Stimulated activated CD8-positive, alpha-beta memory T cell treated with anti-CD3 and anti-CD28 coated beads, Interleukin-4, amount 100 ng/mL, for 48 hours (primary cell): Measurements from ENCODE around the gene IL20.
"Not testable (repeated sequence)": the region's sequence is repeated elsewhere in the genome, so short reads cannot be mapped to it uniquely, and the experiment has no call there.

Source experiments
- DNase-seq: peaks from one replicate; pipeline ENCODE4 v3.0.0-alpha.2; 2020

The IL20 gene

DNA sequence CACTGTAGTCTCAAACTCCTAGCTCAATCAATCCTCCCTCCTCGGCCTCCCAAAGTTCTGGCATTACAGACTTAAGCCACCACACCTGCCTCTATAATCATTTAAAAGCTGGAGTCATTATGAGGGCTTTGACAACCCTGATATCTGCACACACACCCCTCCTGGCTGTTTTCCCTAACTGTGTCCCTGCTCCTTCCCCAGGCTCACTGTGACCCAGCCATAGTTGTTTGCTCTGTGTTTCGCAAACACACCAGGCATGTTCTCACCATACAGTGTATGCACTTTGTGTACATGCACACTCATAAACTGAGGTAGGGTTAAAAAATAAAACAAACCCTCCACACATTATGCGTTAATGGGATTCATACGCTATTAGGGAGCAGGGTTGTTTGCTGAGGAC, 21.8 kb upstream of the IL20 start:
- no peak for DNase-seq

DNA sequence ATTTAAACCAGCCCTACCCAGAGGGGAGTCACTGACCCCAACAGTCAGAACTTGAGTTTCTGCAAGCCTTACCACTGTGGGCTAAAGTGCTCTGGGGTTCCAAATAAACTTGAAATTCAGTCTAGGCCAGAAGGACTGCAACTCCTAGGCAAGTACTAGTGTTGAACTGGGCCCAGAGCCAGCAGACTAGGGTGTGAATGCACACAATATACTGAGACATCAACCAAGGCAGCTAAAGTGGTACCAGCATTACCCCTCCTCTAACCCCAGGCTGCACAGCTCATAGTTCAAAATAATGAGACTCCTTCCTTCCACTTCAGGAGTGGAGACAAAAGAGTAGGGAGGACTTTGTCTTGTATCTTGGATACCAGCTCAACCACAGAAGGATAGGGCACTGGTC, 18.9 kb upstream of the IL20 start:
- no peak for DNase-seq

DNA sequence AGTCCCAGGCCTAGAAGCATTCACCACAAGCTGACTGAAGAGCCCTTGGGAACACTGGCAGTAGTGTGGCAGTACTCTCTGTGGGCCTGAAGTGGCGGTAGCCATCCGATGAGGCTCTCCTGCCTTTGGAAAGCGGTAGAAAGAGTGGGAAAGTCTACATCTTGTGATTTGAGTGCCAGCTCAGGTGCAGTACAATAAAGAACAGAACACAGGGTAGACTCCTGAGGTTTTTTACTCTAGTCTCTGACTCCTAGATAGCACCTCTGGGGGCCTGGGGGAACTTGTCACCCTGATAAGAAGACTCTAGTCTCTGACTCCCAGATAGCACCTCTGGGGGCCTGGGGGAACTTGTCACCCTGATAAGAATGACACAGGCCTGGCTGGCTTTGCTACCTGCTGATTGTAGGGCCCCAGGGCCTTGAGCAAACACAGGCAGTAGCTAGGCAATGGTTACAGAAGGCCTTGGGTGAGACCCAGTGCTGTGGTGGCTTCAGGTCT, 18.0 kb upstream of the IL20 start:
- no peak for DNase-seq

GRCh38 chr1:206847946-206848345, 17.5 kb upstream of the IL20 start:
- no peak for DNase-seq

GRCh38 chr1:206850401-206850800, 15.0 kb upstream of the IL20 start:
- DNase-seq = no peak

GRCh38 chr1:206851341-206852010, 13.9 kb upstream of the IL20 start:
- no peak for DNase-seq

GRCh38 chr1:206852662-206853061, 12.8 kb upstream of the IL20 start:
- DNase-seq = not testable (repeated sequence)

GRCh38 chr1:206853696-206854095, 11.7 kb upstream of the IL20 start:
- DNase-seq = not testable (repeated sequence)

DNA sequence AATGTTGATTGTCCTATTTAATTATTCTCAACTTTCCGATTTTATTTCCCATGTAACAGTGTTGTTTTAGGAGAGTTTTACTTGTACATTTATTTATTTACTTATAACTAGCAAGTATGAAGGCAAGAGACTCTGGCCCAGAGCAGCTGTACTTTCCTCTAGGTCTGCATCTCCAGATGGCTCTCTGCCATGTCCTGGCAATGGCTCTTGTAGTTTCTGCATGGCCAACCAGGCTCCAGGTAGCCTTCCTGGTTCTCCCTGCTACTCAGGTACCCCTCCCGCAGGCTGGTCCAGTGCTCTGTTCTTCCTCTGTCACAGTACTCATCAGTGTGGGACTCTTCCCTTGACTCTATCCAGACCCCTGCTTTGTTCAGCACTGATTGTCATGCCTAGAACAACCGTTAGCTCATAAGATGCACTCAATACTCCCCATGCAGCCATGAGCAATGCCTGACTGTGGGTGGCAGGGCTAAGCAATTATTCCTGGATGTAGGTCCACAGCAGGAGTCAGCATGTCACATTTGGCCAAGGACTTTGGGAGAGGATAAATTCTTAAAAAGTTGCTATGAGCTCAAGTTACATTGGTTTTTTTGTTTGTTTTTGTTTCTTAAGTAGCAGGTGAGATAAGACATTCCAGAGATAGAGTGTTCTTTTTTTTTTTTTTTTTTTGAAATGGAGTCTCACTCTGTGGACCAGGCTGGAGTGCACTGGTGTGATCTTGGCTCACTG, 10.9 kb upstream of the IL20 start:
- DNase-seq = no peak

DNA sequence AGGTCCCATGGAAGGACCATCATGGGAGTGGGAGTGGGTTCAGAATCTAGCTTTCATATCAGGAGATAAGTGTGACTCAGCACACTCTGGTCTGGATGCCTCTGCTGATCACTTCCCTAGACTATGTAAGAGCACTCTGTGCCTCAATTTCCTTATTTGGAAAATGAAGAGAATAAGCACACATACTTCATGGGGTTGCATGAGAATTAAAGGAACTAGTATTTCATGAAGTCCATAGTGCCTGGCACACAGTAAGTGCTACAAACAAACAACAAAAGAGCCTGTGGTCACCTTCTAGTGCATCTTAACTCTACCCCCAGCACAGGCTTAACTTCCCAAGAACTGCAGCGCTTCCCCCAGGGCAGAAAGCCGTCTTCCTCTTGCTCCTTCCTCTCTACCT, 9.6 kb upstream of the IL20 start:
- DNase-seq = no peak

- no peak for DNase-seq
Measured at GRCh38 chr1:206856674-206857464, 8.6 kb upstream of the IL20 start.

DNA sequence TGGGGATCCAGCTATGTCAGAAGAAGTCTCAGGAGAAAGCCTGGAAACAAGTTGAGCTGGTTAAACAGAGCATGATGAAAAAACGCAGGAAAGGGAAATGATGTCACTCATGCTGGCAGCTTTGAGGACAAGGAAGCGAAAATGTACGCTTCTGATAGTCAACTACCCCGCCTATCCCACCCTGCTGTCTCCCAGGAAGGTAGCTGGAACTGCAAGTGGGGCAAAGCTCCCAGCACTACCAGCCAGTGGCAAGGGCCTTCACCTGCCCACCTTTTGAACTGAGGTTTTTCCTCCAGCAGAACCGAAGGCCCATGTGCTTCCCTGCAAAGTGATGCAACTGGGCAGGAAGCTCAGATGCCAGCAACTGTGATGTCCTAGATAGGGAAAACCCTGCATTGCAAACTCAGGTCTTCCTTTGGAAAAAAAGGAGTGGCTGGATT, 6.3 kb upstream of the IL20 start:
- DNase-seq = no peak

GRCh38 chr1:206860165-206860564, 5.3 kb upstream of the IL20 start:
- no peak for DNase-seq

DNA sequence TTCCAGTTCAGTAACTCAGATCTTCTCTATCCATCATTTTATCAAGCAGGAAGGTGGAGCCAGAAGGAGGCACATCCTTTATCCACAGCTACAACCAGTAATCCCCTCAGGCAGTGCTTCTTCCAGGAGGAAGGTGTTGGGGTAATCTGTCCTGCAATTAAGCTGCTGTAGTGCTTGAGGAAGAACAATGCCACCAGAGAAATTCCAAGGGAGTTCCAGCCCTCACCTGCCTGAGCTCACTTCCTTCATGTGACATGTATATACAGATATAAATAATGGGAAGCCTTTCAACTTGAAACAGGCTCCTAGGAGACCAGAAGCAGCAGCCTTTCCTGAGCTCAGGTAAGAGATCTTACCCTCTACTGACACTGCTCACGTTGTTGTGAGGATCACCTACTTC, 2.2 kb upstream of the IL20 start:
- no peak for DNase-seq

GRCh38 chr1:206866062-206866461, 639 bp downstream of the IL20 start:
- no peak for DNase-seq

DNA sequence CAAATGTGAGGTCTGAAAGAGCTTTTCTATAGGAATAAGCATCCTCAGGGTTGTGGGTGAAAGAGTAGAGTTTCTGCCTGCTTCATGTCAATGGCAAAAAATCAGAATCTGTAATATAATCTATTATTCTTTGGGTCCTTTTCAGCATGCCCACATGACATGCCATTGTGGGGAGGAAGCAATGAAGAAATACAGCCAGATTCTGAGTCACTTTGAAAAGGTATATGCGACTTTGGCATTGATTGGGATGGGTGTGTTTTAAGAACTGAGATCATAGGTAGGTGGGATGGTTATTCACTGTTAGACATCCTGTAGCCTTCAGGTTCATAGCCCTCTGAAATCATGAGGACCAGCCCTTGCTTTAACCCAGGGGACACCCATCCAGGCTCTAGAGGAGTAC, 1.8 kb downstream of the IL20 start:
- no peak for DNase-seq

GRCh38 chr1:206867716-206868115, 2.3 kb downstream of the IL20 start:
- no peak for DNase-seq

DNA sequence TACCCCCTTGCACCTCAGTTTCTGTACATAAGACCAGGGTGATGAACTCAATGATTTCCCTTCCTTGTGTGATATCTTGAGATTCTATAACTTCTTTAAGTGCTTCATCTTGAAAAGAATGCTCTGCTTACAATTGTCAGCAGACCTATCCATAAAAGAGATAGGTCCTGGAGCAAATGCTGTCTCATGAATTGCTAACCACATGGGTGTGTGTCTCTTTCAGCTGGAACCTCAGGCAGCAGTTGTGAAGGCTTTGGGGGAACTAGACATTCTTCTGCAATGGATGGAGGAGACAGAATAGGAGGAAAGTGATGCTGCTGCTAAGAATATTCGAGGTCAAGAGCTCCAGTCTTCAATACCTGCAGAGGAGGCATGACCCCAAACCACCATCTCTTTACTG, 2.8 kb downstream of the IL20 start:
- no peak for DNase-seq

- DNase-seq = no peak
Measured at GRCh38 chr1:206872139-206872538, 6.7 kb downstream of the IL20 start.

DNA sequence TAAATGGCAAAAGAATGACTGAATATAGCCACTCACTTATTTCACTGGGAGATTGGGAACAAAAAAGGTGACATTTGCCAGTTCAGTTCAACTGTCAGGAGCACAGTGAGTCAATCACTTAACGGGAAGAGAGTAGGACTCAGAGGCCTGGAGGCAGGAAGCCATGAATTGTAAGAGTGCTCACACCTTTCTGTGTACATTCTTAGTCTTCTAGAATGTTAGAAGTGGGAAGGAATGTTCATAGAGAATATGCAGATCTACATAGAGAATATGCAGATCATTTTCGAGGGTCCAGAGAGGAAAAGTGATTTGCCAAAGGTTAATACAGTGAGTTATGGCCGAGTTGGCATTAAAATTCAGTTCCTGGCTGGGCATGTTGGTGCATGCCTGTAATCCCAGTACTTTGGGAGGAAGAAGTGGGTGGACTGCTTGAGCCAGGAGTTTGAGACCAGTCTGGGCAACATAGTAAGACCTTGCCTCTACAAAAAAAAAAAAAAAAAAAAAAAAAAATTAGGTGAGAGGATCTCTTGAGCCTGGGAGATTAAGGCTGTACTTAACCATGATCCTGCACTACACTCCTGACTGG, 8.3 kb downstream of the IL20 start:
- no peak for DNase-seq

DNA sequence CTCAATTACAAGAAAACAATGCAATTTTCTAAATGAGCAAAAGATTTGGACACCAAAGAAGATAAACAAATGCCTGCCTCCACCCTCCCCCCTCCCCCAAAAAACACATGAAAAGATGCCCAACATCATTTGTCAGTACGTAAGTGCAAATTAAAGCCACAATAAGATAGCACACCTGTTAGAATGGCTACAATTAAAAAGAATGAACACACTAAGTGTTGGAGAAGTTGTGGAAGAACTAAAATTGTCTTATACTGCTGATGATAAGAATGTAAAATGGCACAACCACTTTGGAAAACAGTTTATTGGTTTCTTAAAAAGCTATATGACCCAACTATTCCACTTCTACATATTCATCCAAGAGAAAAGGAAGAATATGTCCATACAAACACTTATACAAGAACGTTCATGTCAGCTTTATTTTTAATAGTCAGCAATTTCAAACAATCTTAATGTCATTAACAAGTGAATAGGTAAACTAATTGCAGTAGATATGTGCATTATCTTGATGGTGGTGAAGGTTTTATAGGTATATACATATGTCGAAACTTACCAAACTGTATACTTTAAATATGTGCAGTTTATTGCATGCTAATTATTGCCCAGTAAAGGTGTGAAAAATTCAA, 10.4 kb downstream of the IL20 start:
- DNase-seq = no peak

- no peak for DNase-seq
Measured at GRCh38 chr1:206878456-206878855, 13.0 kb downstream of the IL20 start.

GRCh38 chr1:206880314-206880713, 14.9 kb downstream of the IL20 start:
- DNase-seq = no peak
